ENCODE measurements around the gene NAA38.

DNA sequence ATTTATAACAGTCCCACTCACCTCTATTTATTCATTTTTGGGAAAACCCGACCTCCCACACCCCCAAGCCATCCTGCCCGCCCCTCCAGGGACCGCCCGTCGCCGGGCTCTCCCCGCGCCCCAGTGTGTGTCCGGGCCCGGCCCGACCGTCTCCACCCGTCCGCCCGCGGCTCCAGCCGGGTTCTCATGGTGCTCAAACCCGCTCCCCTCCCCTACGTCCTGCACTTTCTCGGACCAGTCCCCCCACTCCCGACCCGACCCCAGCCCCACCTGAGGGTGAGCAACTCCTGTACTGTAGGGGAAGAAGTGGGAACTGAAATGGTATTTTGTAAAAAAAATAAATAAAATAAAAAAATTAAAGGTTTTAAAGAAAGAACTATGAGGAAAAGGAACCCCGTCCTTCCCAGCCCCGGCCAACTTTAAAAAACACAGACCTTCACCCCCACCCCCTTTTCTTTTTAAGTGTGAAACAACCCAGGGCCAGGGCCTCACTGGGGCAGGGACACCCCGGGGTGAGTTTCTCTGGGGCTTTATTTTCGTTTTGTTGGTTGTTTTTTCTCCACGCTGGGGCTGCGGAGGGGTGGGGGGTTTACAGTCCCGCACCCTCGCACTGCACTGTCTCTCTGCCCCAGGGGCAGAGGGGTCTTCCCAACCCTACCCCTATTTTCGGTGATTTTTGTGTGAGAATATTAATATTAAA, 3.1 kb downstream of the NAA38 start:
- TF ChIP-seq, protein P1, sequence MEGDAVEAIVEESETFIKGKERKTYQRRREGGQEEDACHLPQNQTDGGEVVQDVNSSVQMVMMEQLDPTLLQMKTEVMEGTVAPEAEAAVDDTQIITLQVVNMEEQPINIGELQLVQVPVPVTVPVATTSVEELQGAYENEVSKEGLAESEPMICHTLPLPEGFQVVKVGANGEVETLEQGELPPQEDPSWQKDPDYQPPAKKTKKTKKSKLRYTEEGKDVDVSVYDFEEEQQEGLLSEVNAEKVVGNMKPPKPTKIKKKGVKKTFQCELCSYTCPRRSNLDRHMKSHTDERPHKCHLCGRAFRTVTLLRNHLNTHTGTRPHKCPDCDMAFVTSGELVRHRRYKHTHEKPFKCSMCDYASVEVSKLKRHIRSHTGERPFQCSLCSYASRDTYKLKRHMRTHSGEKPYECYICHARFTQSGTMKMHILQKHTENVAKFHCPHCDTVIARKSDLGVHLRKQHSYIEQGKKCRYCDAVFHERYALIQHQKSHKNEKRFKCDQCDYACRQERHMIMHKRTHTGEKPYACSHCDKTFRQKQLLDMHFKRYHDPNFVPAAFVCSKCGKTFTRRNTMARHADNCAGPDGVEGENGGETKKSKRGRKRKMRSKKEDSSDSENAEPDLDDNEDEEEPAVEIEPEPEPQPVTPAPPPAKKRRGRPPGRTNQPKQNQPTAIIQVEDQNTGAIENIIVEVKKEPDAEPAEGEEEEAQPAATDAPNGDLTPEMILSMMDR (IDR thresholded peaks at IDR 0.05; ENCODE audit: low read depth, low read length) = no peak
- no peak for TF ChIP-seq EZH2phosphoT487 (IDR thresholded peaks at IDR 0.05; ENCODE audit: low read depth)
